GM19240 (cell line): ENCODE data around the gene FGD2.

Experiments used
- DNase-seq: peaks from one replicate; pipeline ENCODE4 v3.0.0; 2011; ENCODE audit warnings: low spot score; ENCODE audit not compliant: insufficient read length

Gene FGD2

DNA sequence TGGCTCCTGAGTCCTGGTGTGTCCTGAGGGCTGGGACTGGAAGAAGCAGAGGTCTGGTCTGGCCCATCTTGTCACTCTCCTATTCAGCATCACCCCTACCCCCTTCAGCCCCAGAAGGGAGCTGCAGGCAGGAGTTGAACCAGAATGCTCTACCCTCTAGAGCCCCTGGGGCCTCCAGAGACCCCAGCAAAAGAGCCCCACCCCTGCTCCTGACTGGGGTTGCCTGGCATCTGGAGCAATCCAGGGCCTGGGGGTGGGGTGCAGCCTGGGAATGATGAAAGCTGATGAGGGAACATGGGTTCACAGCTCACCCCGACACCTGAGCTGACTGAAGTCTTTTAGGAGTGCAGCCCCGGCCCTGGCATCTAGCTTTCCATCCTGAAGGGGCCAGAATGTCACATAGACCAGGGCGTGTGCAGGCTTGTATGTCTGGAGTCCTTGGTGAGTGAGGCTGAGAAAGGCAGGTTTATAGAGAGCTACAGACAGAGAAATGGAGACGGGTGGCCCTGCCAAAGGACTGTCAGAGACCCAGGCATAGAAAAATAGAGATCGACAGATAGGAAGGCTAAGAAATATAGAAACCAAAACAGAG lies 12.2 kb downstream of the FGD2 start:
- DNase-seq, result no peak

DNA sequence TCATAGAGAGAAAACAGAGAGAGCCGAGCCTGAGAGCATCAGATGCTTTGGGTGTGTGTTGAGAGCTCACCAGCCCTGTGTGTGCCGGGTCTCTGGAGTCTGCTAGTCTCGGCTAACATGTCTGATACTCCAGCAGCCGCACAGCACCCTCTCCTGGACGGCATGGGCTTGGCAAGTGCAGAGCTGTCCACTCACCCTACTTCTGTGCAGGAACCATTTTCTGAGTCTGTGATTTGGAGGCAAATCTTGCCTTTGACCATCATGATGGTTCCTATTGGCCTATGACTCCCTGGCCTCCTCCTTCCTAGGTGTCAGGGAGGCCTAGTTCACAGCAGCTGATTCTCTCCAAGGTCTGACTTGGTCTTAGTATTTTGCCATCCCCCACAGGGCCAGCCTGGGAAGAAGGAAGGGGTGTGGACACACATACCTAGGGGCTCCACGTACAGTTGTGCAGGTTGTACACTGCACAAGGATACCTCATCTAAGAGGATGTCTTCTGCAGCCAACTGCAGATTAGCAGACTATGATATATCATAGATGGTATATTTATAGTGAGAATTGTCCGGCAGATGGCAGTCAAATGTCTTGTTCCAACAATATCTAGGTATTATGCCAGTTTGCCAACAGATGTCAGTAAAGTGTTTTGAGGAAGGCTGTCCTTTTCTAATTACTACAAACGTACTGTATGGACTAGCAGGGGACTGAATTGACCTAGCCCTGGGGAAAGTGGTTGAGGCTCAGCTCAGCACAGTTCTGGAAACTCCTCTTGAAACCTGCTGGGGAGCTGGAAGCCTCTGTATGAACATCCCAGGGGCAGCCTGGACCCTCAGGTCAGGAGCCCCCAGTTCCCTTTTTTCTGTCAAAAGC lies 13.0 kb downstream of the FGD2 start:
- peak; percentile 97 for DNase-seq

GRCh38 chr6:37019065-37019450 lies 13.6 kb downstream of the FGD2 start:
- no peak for DNase-seq

DNA sequence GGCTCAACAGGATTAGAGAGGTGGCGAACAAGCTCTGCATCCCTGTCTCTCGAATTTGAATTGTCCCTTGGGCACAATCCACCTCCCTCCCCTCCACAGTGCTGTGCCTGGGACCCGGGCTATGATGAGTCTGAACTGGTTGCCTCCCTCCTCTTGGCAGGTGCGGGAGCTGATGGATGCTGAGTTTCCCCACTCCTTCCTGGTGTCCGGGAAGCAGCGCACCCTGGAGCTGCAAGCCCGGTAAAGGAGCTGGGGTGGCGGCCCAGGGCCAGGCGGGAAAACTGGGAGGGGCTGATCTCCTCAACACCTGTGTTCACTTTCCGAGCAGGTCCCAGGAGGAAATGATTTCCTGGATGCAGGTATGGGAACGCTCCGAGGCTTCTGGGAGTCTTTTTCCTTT lies 14.9 kb downstream of the FGD2 start:
- no peak for DNase-seq

- no peak for DNase-seq
Observed at GRCh38 chr6:37020812-37021211, 15.4 kb downstream of the FGD2 start.

DNA sequence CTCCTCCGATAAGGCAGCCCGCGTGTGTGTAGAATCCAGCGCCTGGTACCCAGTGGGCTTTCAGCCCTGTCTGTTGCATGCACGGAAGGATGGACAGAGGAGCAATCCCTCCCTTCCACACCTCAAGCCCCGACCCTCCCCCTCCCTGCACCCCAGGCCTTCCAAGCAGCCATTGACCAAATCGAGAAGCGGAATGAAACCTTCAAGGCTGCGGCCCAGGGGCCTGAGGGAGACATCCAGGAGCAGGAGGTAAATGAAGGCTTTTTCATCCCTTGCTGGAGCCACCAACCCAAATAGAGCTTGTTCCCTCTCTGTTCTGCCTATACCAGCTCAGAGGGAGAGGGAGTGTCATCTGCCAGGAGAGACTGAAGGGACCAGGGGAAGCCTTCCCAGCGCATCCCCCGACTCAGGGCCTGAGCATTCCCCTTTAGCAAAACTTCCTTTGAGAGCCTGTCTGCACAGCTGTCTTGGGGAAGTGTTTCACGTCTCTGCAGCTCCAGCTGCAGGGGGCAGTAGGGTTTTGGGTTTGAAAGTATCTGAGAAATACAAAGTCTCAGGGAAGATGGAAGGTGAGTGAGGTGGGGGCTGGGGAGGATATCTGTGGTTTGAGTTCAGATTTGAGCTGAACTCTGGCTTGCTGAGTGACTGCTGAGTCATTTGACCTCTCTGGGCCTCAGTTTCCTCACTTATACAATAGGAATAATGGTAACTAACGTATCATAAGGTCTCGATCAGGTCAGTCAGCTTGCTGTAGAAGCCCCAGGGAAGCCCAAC lies 16.1 kb downstream of the FGD2 start:
- DNase-seq, result no peak

- no peak for DNase-seq
Observed at GRCh38 chr6:37022135-37022863, 16.8 kb downstream of the FGD2 start.

GRCh38 chr6:37024656-37025337 lies 19.3 kb downstream of the FGD2 start:
- no peak for DNase-seq

- no peak for DNase-seq
Observed at GRCh38 chr6:37025621-37026466, 20.4 kb downstream of the FGD2 start.

DNA sequence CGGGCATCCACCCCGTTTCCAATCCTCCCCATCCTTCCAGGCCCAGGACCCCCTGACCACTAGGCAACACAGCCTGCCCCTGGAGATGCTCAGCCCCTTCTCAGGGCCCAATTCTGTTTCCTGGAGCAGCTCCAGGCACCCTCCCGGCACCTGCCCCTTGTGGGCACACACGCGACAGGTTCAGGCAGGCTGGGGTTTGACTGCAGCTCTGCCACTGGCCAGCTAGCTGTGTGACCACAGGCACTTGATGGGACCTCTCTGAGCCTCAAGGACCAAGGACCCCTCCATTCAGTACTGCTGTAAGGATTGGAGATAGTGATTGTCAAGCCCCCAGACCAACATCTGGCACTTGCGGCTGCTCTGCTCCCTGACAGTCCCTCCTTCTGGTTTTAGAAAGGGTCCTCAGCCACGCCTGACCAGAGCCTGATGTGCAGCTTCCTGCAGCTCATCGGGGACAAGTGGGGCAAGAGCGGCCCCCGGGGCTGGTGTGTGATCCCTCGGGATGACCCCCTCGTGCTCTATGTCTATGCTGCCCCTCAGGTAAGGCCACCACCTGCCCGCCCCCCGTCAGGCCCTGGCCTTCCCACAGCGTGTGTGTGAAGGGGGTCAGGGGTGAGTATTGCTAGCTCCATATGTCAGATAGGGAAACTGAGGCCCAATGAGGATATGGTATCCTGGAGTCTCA lies 21.7 kb downstream of the FGD2 start:
- no peak for DNase-seq

GRCh38 chr6:37027811-37028469 lies 22.5 kb downstream of the FGD2 start:
- no peak for DNase-seq

GRCh38 chr6:37029249-37029971 lies 24.0 kb downstream of the FGD2 start:
- DNase-seq, result no peak

DNA sequence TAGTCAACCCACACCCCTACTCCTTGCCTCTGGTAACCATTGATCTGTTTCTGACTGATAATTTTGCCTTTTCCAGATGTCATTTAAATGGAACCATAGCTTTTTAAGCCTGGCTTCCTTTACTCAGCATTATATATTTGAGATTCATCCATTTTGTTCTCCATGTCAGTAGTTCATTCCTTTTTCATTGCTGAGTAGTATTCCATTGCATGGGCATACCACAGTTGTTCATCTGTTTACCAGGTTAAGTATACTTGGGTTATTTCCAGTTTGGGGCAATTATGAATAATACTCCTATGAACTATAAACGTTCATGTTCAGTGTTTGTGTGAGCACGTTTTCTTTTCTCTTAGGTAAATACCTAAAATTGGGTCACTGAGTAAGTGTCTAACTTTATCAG lies 25.1 kb downstream of the FGD2 start:
- no peak for DNase-seq

DNA sequence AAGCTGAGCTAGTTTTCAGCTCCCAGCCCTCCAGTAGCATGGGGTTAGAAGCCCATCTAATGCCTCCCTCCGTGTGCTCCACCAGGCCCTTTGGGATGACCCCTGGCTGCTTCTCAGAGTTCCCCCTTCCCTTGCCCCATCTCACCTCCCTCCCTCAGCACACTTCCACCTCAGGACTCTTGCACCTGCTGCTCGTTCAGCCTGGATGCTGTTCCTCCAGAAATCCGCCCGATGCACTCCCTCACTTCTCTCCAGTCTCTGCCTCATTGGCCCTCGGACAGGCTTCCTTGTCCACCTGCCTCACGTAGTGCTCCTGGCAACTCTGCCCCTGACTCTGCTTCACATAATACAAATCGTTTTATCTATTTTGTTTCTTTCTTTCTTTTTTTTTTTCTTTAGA lies 26.8 kb downstream of the FGD2 start:
- DNase-seq, result no peak

GRCh38 chr6:37033255-37033654 lies 27.8 kb downstream of the FGD2 start:
- no peak for DNase-seq

GRCh38 chr6:37033819-37034795 lies 28.7 kb downstream of the FGD2 start:
- DNase-seq, result no peak

- DNase-seq, result no peak
Observed at GRCh38 chr6:37036146-37036545, 30.7 kb downstream of the FGD2 start.
